ENCODE data around the gene SLC8A2.

SLC8A2 gene

DNA sequence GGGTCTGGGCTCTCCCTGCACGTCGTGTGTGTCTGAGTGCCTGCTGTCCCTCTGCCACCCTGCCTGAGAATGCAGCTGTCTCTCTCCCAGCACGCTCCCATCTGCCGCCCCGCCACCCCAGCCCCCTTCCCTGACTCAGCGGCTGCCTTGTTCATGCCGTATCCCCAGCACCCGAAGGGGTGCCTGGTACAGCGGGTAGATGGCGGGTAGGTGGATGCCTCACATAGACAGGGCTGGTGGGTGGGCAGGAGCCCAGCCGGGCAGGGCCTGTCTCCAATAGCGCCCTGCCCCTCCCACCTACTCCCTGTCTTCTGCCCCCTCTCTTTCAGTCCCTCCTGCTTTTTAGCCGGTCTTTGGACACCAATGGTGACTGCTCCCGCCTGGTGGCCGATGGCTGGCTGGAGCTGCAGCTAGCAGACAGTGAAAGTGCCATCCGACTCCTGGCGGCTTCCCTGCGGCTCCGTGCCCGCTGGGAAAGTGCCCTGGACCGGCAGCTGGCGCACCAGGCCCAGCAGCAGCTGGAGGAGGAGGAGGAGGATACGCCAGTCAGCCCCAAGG is 92.2 kb downstream of the SLC8A2 start:
- no peak for DNase-seq (ENCODE audit: extremely low spot score)
- CTCF ChIA-PET, result no interaction called here
- no peak for TF ChIP-seq SP1 (IDR thresholded peaks at IDR 0.05)
- TF ChIP-seq FOXK2 (IDR thresholded peaks at IDR 0.05), result no peak
- TF ChIP-seq ARNT (IDR thresholded peaks at IDR 0.05), result no peak
- TF ChIP-seq LEF1 (IDR thresholded peaks at IDR 0.05; ENCODE audit: borderline replicate concordance), result no peak
- no peak for TF ChIP-seq BHLHE40 (IDR thresholded peaks at IDR 0.05; ENCODE audit: borderline replicate concordance)
- no peak for TF ChIP-seq ELF4 (IDR thresholded peaks at IDR 0.05)
- TF ChIP-seq HDGF (IDR thresholded peaks at IDR 0.05; ENCODE audit: borderline replicate concordance), result no peak
- no peak for TF ChIP-seq PKNOX1 (IDR thresholded peaks at IDR 0.05)
- POLR2A ChIA-PET, result no interaction called here

DNA sequence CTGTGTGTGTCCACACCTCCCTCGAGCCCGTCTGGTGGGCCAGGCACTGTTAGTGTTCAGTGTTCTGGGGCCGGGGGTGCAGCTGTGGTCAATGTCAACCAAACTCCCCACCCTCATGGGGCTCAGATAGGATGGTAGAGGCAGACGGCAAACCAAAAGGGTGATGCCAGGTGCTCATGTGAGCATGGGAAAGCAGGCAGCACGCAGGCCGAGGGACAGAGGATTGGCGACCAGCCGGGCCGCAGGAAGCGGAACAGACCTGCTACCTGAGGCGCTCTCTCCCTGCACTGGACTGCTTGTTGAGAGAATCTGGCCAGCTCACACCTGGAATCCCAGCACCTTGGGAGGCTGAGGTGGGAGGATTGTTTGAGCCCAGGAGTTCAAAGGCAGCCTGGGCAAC is 93.4 kb downstream of the SLC8A2 start:
- CTCF ChIA-PET, result interaction anchor here (1.3 kb wide), 1 partner anchor 27 kb away, joined by 4 read pairs; no protein-coding TSS in a partner anchor
- TF ChIP-seq BHLHE40 (IDR thresholded peaks at IDR 0.05; ENCODE audit: borderline replicate concordance), result no peak
- TF ChIP-seq L3MBTL2 (conservative IDR thresholded peaks at IDR 0.05), result no peak
- no peak for TF ChIP-seq TARDBP (IDR thresholded peaks at IDR 0.05)
- no peak for TF ChIP-seq NFRKB (IDR thresholded peaks at IDR 0.05)
- no peak for TF ChIP-seq ARNT (IDR thresholded peaks at IDR 0.05)
- TF ChIP-seq FOXK2 (IDR thresholded peaks at IDR 0.05), result no peak
- TF ChIP-seq FOXM1 (IDR thresholded peaks at IDR 0.05; ENCODE audit: borderline replicate concordance), result no peak
- TF ChIP-seq HDGF (IDR thresholded peaks at IDR 0.05; ENCODE audit: borderline replicate concordance), result no peak
- no peak for TF ChIP-seq ZNF384 (IDR thresholded peaks at IDR 0.05)
- no peak for TF ChIP-seq CTBP1 (IDR thresholded peaks at IDR 0.05; ENCODE audit: borderline replicate concordance)
- no peak for DNase-seq (ENCODE audit: extremely low spot score)
- POLR2A ChIA-PET, result no interaction called here

Data from HEK293T (cell line).